HG03469 (cell line): Measurements from ENCODE around the gene SLC19A1.

ENCODE experiments used
- ATAC-seq: cut with Tn5 transposase; IDR thresholded peaks from one replicate; pipeline ENCODE4 v1.9.1; 2021; ENCODE audit warnings: mild to moderate bottlenecking, moderate library complexity, moderate number of reproducible peaks; ENCODE audit not compliant: unreplicated experiment

Gene SLC19A1

DNA sequence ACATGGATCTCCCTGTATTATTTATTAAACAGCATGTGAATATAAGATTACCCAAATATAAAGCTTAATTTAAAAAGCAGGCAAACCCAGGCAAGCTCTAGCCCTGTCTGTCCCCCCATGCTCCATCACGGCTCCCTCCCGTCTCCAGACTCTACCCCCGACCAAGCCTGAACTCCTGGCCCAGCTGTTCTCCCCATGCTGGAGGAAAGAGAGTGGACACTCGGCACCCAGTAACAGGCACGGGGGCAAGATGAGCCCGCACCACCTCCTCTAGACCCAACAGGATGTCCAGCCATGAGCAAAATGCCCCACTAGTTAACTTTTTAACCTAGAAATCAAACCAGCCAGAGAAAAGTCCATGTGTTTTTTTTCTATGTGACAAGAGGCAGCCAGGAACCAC is 19.3 kb downstream of the SLC19A1 start:
- ATAC-seq: no peak

DNA sequence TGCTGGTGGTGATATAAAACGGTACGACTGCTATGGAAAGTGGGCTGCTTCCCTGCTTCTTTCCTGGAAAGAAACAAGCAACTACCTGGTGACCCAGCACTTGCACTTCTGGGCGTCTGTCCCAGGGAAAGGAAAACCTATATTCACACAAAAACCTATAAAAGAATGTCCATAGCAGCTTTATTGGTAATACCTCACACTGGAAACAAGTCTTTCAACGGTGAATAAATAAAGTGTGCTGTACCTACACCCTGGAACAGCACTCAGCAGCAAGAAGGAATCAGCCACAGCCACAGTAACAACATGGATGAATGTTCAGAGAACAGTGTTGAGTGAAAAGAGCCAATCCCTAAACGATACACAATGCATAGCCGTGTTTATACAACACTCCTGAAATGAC is 19.9 kb downstream of the SLC19A1 start:
- no peak for ATAC-seq

DNA sequence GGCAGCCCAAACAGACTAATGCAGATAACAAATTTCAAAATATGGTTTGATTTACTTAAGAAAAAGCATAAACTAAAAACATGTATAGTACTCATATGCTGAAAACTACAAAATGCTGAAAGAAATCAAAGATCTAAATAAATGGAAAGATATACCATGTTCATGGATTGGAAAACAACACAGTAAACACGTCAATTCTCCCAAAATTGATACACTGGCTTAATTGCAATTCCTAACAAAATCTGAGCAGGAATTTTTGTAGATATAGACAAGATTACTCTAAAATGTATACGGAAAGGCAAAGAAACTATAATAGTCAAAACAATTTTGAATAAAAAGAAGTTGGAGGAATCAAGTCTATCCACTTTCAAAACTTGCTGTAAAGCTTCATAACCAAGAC is 21.0 kb downstream of the SLC19A1 start:
- ATAC-seq: no peak

- no peak for ATAC-seq
These were observed 23.1 kb downstream of the SLC19A1 start for GRCh38 chr21:45519182-45519581.

- no peak for ATAC-seq
These were observed 23.5 kb downstream of the SLC19A1 start for GRCh38 chr21:45518742-45519141.

DNA sequence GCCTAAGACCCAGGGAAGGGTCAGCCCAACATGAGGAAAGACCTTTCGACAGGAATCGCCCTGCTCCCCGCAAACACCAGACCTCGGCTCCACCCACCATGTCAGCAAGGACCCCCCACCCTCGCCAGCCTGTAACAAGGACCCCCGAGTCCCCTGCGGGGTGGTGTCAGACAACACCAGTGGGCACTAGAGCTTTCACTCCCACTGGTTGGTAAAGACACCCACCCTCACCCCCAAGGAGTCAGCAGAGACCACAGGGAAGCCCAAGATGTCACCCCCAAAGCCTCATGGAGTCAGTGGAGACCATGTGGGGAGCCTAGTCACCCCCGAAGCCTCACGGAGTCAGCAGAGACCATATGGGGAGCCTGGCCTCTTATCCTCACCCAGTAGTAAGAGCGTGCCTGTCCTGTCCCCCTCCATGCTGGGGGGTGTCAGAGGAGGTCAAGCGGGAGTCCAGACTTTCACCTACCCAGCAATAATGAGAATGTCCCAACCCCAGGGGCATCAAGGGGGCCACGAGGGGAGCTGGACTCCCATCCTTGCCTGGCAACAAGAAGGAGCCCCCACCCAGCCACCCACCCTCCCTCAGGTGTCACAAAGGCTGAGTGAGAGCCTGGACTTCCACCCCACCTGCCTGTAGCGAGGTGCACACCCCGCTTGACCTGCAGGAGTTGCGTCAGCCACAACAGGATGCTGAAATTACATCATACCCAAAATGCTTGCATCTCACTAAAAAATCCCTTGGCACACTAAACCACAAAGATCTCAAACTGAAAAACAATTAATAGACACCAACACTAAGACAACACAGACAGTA is 24.8 kb downstream of the SLC19A1 start:
- ATAC-seq: no peak

- ATAC-seq: no peak
These were observed 25.5 kb downstream of the SLC19A1 start for GRCh38 chr21:45516671-45517151.

GRCh38 chr21:45516071-45516670 is 26.1 kb downstream of the SLC19A1 start:
- no peak for ATAC-seq

DNA sequence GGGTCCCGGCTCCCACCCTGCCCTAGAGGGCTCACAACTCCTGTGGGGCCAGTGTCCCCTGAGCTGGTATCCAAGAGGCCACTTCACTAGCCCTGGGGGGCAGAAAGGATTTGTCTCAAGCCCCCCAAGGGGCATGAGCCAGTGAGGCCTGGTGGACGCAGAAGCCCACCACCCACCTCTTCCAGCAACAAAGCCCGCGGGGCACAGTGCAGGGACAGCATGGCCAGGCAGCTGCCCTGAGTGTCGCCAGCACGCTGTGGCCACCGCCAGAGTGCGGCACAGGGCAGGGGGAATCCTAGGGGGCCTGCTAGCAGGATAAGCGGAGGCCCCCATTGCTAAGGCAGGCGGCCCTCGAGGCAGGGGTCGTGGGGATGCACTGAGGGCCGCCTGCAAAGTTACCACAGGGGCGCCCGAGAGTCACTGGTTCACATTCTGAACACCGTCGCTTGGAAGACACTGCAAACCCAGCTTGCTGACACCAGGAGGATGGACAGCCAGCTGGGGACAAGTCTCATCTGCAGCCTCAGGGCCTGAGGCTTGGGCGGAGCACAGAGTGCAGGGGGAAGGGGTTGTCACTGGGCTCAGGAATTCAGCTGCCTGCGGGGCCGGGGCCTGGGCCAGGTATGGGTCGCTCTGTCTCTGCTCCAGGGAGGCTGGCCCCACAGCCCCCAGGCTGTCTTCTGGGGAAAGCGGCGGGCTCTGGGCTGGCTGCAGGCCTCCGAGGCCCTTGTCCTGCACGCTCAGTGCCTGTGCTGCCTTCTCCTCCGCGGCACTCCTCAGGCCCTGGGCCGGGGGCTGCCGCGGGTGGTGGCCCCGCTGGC is 26.8 kb downstream of the SLC19A1 start:
- no peak for ATAC-seq

DNA sequence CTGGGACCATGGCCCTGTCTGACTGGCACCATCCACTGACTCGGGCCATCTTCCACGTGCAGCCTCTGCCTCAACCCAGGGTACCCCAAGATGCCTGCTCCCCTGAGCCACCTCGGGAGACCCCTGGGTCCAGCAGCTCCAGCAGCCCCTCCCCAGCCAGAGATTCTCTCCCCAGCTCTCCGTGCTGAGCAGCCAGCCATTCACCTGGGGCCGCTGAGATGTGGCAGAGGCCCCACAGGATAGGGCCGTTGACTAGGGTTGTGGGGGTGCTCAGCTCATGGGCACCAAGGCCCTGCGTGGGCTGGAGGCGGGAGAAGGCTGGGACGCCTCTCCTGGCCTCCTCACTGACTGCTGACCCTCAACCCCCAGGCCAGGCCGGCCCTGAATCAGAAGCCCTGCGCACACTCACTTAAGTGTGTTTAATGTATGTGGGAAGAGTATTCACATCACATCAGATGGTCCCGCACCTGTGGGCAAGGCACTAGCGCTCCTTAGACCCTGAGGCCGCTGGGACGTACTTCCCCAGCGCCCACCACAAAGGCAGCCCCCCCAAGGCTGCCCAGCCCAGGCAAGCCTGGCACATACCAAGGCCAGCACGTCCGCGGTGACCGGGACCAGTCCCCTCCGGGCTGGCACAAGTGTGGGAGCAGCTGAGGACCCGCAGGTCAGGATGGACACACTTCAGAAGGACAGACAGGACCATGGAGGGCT is 27.8 kb downstream of the SLC19A1 start:
- no peak for ATAC-seq

GRCh38 chr21:45513741-45514310 is 28.4 kb downstream of the SLC19A1 start:
- no peak for ATAC-seq

DNA sequence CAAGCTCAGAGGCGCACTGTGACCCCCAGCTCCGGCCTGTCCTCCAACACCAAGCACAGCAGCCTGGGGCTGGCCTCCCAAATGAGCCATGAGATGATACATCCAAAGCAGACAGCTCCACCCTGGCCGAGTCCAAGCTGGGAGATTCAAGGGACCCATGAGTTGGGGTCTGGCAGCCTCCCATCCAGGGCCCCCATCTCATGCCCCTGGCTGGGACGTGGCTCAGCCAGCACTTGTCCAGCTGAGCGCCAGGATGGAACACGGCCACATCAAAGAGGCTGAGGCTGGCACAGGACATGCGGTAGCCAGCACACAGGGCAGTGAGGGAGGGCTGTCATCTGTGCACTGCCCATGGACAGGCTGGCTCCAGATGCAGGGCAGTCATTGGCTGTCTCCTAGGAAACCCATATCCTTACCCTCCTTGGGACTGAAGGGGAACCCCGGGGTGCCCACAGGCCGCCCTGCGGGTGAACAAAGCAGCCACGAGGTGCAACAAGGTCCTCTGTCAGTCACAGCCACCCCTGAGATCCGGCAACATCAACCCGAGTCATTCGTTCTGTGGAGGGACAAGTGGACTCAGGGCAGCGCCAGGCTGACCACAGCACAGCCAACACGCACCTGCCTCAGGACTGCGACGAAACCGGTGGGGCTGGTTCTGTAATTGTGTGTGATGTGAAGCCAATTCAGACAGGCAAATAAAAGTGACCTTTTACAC is 29.1 kb downstream of the SLC19A1 start:
- ATAC-seq: no peak

DNA sequence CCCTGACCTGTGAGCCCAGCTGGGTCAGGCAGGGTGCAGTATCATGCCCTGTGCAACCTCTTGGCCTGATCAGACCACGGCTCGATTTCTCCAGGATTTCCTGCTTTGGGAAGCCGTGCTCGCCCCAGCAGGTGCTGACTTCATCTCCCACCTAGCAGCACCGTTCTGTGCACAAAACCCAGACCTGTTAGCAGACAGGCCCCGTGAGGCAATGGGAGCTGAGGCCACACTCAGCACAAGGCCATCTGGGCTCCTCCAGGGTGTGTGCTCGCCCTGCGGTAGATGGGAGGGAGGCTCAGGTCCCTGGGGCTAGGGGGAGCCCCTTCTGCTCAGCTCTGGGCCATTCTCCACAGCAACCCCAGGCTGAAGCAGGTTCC is 29.6 kb downstream of the SLC19A1 start:
- ATAC-seq: no peak

- ATAC-seq: no peak
These were observed 30.4 kb downstream of the SLC19A1 start for GRCh38 chr21:45511661-45512431.

- ATAC-seq: no peak
These were observed 31.2 kb downstream of the SLC19A1 start for GRCh38 chr21:45511007-45511406.

DNA sequence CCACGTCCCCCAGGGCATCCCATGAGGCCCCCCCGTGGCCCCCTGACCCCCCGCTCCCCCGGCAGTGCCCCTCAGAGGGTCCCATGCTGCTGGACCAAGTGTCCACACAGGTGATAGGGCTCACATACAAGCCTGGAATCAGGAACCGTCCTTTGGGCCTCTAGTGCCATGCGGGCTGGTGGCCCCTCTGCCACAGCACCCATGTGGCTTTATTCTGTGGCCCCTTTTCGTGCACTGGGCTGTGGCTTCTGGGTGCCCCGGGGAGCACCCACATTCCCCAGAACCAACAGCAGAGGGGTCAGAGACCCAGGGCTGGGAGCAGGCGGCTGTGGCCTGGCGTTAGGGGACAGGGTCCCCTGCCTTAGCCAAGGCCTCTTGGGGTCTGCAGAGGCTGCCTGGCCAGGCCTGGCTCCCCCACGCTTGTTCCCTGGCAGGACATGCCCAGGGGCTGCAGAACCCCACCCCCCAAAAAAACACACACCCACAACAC is 31.7 kb downstream of the SLC19A1 start:
- ATAC-seq: no peak

DNA sequence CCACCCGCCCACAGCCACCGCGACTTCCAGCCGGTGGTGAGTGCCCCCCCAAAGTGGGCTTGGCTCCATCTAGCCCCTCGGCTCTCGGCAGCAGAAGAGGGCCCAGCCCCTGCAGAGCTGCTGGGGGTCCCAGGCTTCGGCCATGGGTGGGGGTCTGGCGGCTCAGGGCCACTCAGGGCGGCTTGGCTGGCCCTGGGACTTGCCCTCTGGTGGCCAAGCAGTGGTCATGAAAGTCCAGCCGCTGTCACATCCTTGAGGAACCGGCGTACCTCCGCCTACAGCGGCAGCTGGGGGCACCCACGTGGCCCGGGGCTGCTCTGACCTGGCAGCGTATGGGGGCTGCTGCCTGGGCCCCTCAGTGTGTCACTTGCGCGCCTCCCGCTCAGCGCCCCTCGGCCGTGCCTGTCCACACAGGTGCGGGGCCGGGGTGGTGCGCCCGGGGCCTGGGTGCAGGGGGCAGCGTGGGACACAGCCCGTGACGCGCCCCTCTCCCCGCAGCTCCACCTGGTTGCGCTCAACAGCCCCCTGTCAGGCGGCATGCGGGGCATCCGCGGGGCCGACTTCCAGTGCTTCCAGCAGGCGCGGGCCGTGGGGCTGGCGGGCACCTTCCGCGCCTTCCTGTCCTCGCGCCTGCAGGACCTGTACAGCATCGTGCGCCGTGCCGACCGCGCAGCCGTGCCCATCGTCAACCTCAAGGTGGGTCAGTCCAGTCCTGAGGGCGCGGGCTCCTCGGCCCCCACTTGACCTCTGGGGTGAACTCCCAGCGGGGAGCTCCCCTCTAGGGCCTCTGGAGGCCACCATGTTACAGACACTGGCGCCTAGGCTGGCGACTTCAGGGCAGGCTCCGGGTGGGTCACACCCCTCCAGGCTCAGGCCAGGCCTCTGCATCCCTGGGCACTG is 32.4 kb downstream of the SLC19A1 start:
- no peak for ATAC-seq
